ENCODE data around the gene RDH13. TPM values are rescaled to one million over a fixed set of nuclear protein-coding genes. Genes with fewer than 3 reads are reported as not detected.

Gene RDH13
- total and polyA plus RNA-seq, 10 of the 15 experiments (the other 5 are each of a cell fraction or from before 2014, with no cell fraction given) = 1.3 to 11.6 (median 8.9) TPM

- peak; percentile 94 for TF ChIP-seq PBX3 (IDR thresholded peaks at IDR 0.05; ENCODE audit: insufficient replicate concordance, low read depth, low read length)
- no peak for TF ChIP-seq RCOR1 (conservative IDR thresholded peaks at IDR 0.05; ENCODE audit: low read depth, low read length)
- no peak for TF ChIP-seq CBX5 (IDR thresholded peaks at IDR 0.05; ENCODE audit: low read depth)
- TF ChIP-seq BCLAF1 (IDR thresholded peaks at IDR 0.05) = no peak
- peak; percentile 24 to 44; a peak in 1 of 4 replicates for TF ChIP-seq BHLHE40 (IDR thresholded peaks at IDR 0.05; ENCODE audit: borderline replicate concordance in 1 of 2, low read depth in 2 of 2, low read length in 1 of 2)
- TF ChIP-seq ZNF622 (IDR thresholded peaks at IDR 0.05) = no peak
- peak; percentile 91; the same call in 1 of the 2 replicates for TF ChIP-seq HDGF (IDR thresholded peaks at IDR 0.05)
- TF ChIP-seq ZBTB40 (IDR thresholded peaks at IDR 0.05; ENCODE audit: borderline replicate concordance) = no peak
- peak; percentile 19 for TF ChIP-seq E4F1 (IDR thresholded peaks at IDR 0.05; ENCODE audit: borderline replicate concordance, partially characterized antibody)
- TF ChIP-seq CREB1 (IDR thresholded peaks at IDR 0.05; ENCODE audit: low read depth) = no peak
- TF ChIP-seq ZZZ3 (IDR thresholded peaks at IDR 0.05; ENCODE audit: control insufficient read depth, insufficient read length, low read depth) = no peak
- TF ChIP-seq ETV6 (conservative IDR thresholded peaks at IDR 0.05 in 1 of 2, IDR thresholded peaks at IDR 0.05 in 1 of 2; ENCODE audit: borderline replicate concordance in 1 of 2, low read depth in 1 of 2) = no peak
- peak; percentile 46 for TF ChIP-seq DPF2 (IDR thresholded peaks at IDR 0.05)
- no peak for TF ChIP-seq EP300 (IDR thresholded peaks at IDR 0.05; ENCODE audit: borderline replicate concordance in 1 of 2, control insufficient read depth in 1 of 2, low read depth in 2 of 2, low read length in 2 of 2)
Observed at GRCh38 chr19:55080121-55080967, 17.4 kb upstream of the RDH13 start (continued).

All from GM12878 (cell line).